ENCODE results near the gene AOPEP.

AOPEP gene

GRCh38 chr9:95047452-95048224 lies 321.1 kb downstream of the AOPEP start:
- peaks cover 8 to 10% of the 10 kb centered on the region in 2 donors for H3K27me3 Mint-ChIP-seq
- no peak for DNase-seq
- H3K27ac Mint-ChIP-seq, result no peak overlapping the region
- H3K9me3 Mint-ChIP-seq, result no peaks in the 10 kb centered on the region
- H3K4me3 Mint-ChIP-seq, result peak overlapping the region; percentile 71 to 73
- H3K4me1 Mint-ChIP-seq (ENCODE audit: low read depth in 2 of 2), result peaks cover 6% of the 10 kb centered on the region in 2 donors
- no peak for ATAC-seq (replicated peaks)
- H3K36me3 Mint-ChIP-seq (ENCODE audit: insufficient read depth), result peaks cover 11% of the 10 kb centered on the region

- peak; percentile 91 for ATAC-seq (replicated peaks)
- H3K9me3 Mint-ChIP-seq, result no peaks in the 10 kb centered on the region
- peak overlapping the region; percentile 71 to 73 for H3K4me3 Mint-ChIP-seq
- peaks cover 11% of the 10 kb centered on the region for H3K36me3 Mint-ChIP-seq (ENCODE audit: insufficient read depth)
- peak; percentile 9 to 27 (median 24) for DNase-seq
- peaks cover 6% of the 10 kb centered on the region in 2 donors for H3K4me1 Mint-ChIP-seq (ENCODE audit: low read depth in 2 of 2)
- H3K27me3 Mint-ChIP-seq, result peaks cover 8 to 10% of the 10 kb centered on the region in 2 donors
- no peak overlapping the region for H3K27ac Mint-ChIP-seq
Measured at GRCh38 chr9:95048225-95049087, 322.0 kb downstream of the AOPEP start.

GRCh38 chr9:95049761-95050160 lies 323.3 kb downstream of the AOPEP start:
- Mint-ChIP-seq H3K27ac (no peak overlapping the region), H3K4me3 (no peak overlapping the region), H3K4me1 (ENCODE audit: low read depth in 2 of 2) (peaks cover 6% of the 10 kb centered on the region in 2 donors), H3K36me3 (ENCODE audit: insufficient read depth) (peaks cover 8% of the 10 kb centered on the region), H3K27me3 (peaks cover 8 to 10% of the 10 kb centered on the region in 2 donors), H3K9me3 (no peaks in the 10 kb centered on the region)
- ATAC-seq (replicated peaks), result no peak
- no peak for DNase-seq

GRCh38 chr9:95053611-95054570 lies 327.4 kb downstream of the AOPEP start:
- Mint-ChIP-seq H3K27me3 (peaks cover 4% of the 10 kb centered on the region in 2 donors), H3K36me3 (ENCODE audit: insufficient read depth) (peaks cover 5% of the 10 kb centered on the region), H3K4me3 (no peak overlapping the region)

GRCh38 chr9:95055334-95055850 lies 328.9 kb downstream of the AOPEP start:
- H3K4me3 Mint-ChIP-seq, result no peak overlapping the region
- DNase-seq (no peak), ATAC-seq (replicated peaks) (no peak)
- peaks cover 5% of the 10 kb centered on the region for H3K36me3 Mint-ChIP-seq (ENCODE audit: insufficient read depth)
- no peak overlapping the region for H3K27ac Mint-ChIP-seq
- H3K27me3 Mint-ChIP-seq, result no peaks in the 10 kb centered on the region
- no peaks in the 10 kb centered on the region for H3K4me1 Mint-ChIP-seq (ENCODE audit: low read depth in 2 of 2)
- H3K9me3 Mint-ChIP-seq, result no peaks in the 10 kb centered on the region

More at GRCh38 chr9:95053611-95054570, 327.4 kb downstream of the AOPEP start:
- Mint-ChIP-seq H3K27ac (no peak overlapping the region), H3K9me3 (no peaks in the 10 kb centered on the region), H3K4me1 (ENCODE audit: low read depth in 2 of 2) (peaks cover 2% of the 10 kb centered on the region in 2 donors)
- ATAC-seq (replicated peaks) (no peak), DNase-seq (no peak)

- Mint-ChIP-seq H3K9me3 (no peaks in the 10 kb centered on the region), H3K4me1 (ENCODE audit: low read depth in 2 of 2) (no peaks in the 10 kb centered on the region), H3K27me3 (no peaks in the 10 kb centered on the region), H3K4me3 (no peak overlapping the region), H3K27ac (no peak overlapping the region), H3K36me3 (ENCODE audit: insufficient read depth) (peaks cover 4% of the 10 kb centered on the region)
- ATAC-seq (replicated peaks) (no peak), DNase-seq (no peak)
Measured at GRCh38 chr9:95055851-95056551, 329.5 kb downstream of the AOPEP start.

GRCh38 chr9:95057101-95057500 lies 330.6 kb downstream of the AOPEP start:
- H3K27me3 Mint-ChIP-seq, result no peaks in the 10 kb centered on the region
- no peaks in the 10 kb centered on the region for H3K9me3 Mint-ChIP-seq
- H3K27ac Mint-ChIP-seq, result no peak overlapping the region
- H3K4me3 Mint-ChIP-seq, result no peak overlapping the region
- no peaks in the 10 kb centered on the region for H3K4me1 Mint-ChIP-seq (ENCODE audit: low read depth in 2 of 2)
- no peaks in the 10 kb centered on the region for H3K36me3 Mint-ChIP-seq (ENCODE audit: insufficient read depth)
- ATAC-seq (replicated peaks) (no peak), DNase-seq (no peak)

GRCh38 chr9:95058121-95058785 lies 331.8 kb downstream of the AOPEP start:
- Mint-ChIP-seq H3K4me3 (no peak overlapping the region), H3K27me3 (no peaks in the 10 kb centered on the region), H3K9me3 (no peaks in the 10 kb centered on the region), H3K27ac (no peak overlapping the region), H3K4me1 (ENCODE audit: low read depth in 2 of 2) (no peaks in the 10 kb centered on the region), H3K36me3 (ENCODE audit: insufficient read depth) (no peaks in the 10 kb centered on the region)
- DNase-seq, result no peak
- ATAC-seq (replicated peaks), result no peak

- Mint-ChIP-seq H3K9me3 (no peaks in the 10 kb centered on the region), H3K4me1 (ENCODE audit: low read depth in 2 of 2) (no peaks in the 10 kb centered on the region), H3K27me3 (no peaks in the 10 kb centered on the region), H3K27ac (peak overlapping the region in 1 of 2 donors; percentile 29), H3K36me3 (ENCODE audit: insufficient read depth) (peaks cover 4% of the 10 kb centered on the region), H3K4me3 (no peak overlapping the region)
- no peak for DNase-seq
- no peak for ATAC-seq (replicated peaks)
Measured at GRCh38 chr9:95058795-95059386, 332.4 kb downstream of the AOPEP start.

- H3K36me3 Mint-ChIP-seq (ENCODE audit: insufficient read depth), result peaks cover 4% of the 10 kb centered on the region
- no peak overlapping the region for H3K27ac Mint-ChIP-seq
- no peak for DNase-seq
- no peaks in the 10 kb centered on the region for H3K27me3 Mint-ChIP-seq
- no peaks in the 10 kb centered on the region for H3K9me3 Mint-ChIP-seq
- ATAC-seq (replicated peaks), result no peak
- no peaks in the 10 kb centered on the region for H3K4me1 Mint-ChIP-seq (ENCODE audit: low read depth in 2 of 2)
- no peak overlapping the region for H3K4me3 Mint-ChIP-seq
Measured at GRCh38 chr9:95060234-95060633, 333.7 kb downstream of the AOPEP start.

GRCh38 chr9:95060916-95061315 lies 334.4 kb downstream of the AOPEP start:
- Mint-ChIP-seq H3K4me3 (no peak overlapping the region), H3K9me3 (no peaks in the 10 kb centered on the region), H3K36me3 (ENCODE audit: insufficient read depth) (peaks cover 4% of the 10 kb centered on the region), H3K27me3 (no peaks in the 10 kb centered on the region), H3K4me1 (ENCODE audit: low read depth in 2 of 2) (no peaks in the 10 kb centered on the region), H3K27ac (no peak overlapping the region)
- ATAC-seq (replicated peaks), result no peak
- DNase-seq, result no peak

Measured in effector memory CD8-positive, alpha-beta T cell (primary cell).